RPMI7951 (cell line): ENCODE data around the gene EFCAB12. TPM values are rescaled to one million over a fixed set of nuclear protein-coding genes. Genes with fewer than 3 reads are reported as not detected.
A peak's percentile ranks its signal among the peaks of the same experiment; 100 is the strongest.

ENCODE experiments used
- DNase-seq: peaks from one replicate; pipeline ENCODE4 v3.0.0-alpha.2; 2012; ENCODE audit warnings: low read depth
- total RNA-seq: library from RNA; depleted of rRNA; stranded (reverse); fragments of >200 nt; shearing (Covaris generic); gene quantifications from 2 replicates; pipeline ENCODE4 v1.2.3, GENCODE V29; 2014; rRNA removed

Gene EFCAB12
- total RNA-seq, result 0.20 TPM in 1 of 2 replicates, not detected in the other

DNA sequence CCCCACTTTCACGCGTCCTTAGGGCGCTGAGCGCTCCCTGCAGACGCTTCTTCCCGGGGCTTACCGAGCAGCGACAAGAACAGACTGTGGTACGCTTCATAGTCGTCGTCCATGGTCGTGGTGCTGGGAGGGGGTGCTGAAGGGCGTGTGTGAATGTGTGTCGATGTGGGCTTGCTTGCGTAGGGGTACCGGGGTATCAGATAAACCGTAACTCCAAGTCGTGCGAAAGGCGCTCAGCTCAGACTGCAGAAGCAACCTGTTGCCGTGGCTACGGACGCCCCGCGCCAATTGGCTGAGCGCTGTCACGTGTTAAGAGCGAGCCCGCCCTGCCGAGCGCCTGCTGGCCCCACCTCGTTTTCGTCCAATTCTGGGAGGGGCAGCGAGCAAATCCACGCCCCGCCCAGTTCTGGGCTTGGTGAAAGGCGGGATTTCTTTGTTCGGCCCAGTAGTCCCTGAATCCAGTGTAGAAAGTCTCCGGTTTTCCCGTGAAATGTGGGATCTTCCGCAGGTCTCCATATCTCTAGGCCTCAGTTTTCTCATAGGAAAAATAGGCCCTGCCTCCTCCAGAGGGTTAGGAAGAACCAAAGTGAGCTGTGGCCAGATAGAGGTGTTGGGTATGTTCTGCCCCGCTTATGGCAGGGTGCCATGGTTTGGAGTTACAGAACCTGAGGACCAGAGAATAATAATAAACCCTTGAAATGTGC lies at the start of gene EFCAB12:
Gene EFCAB12, minus strand, starts transcription at position 261 of the 704 bp plus-strand sequence. Its CDS starts 148 bp downstream, at position 113.
- DNase-seq, result peak; percentile 91

DNA sequence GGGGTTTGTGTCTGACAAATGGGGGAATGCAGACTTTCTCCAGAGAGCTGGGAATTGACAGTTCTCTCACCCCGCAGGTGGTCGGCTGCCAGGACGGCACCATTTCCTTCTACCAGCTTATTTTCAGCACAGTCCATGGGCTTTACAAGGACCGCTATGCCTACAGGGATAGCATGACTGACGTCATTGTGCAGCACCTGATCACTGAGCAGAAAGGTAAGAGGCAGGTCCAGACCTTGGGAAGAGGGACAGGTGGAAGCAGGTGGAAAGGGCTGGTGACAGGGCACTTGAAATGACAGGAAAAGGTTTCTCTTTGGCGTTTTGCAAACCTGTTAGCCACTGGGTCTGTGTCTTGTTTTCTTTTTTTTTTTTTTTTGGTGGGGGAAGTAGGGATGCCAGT lies 48.1 kb upstream of the EFCAB12 start:
- no peak for DNase-seq

DNA sequence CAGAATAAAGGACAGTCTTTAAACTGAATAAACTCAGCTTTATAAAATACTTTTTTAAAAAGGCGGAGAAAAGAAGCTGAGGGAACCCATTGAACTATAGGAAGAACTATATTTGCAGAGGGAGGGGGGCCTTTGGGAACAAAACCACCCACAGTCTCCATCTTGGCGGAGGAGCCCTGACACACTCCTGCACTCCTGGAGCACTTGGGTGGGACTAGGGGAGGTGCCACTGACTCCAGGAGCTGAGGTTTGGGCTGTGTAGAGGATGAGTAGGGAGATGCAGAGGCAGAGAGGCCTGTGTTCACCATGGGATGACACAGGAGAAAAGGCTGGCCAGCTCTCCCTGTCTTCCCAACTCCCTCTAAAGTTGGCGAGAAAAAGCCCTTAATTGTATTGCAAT lies 47.4 kb upstream of the EFCAB12 start:
- DNase-seq, result no peak

GRCh38 chr3:129474984-129475804 lies 46.8 kb upstream of the EFCAB12 start:
- no peak for DNase-seq

GRCh38 chr3:129473769-129474152 lies 45.3 kb upstream of the EFCAB12 start:
- no peak for DNase-seq

- DNase-seq, result no peak
Measured at GRCh38 chr3:129473067-129473768, 44.8 kb upstream of the EFCAB12 start.

GRCh38 chr3:129470861-129471260 lies 42.4 kb upstream of the EFCAB12 start:
- DNase-seq, result no peak

DNA sequence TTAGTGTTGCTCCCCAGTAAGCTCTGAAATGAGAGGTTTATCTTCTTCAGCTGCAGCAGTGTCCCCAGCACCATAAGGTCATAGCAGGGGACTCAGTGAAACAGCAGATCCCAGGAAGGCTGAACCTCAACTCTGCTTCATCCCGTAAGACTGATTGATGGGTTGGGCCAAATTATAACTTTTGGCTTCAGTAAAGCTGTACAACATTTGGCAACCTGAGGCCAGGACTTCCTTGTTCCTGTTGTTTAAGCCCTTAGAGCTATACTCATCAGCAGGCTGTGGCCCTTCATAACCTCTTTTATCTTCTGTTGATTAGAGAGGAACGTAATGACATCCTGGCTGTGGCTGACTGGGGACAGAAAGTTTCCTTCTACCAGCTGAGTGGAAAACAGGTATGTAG lies 40.6 kb upstream of the EFCAB12 start:
- DNase-seq, result no peak

- no peak for DNase-seq
Measured at GRCh38 chr3:129467932-129468331, 39.5 kb upstream of the EFCAB12 start.

DNA sequence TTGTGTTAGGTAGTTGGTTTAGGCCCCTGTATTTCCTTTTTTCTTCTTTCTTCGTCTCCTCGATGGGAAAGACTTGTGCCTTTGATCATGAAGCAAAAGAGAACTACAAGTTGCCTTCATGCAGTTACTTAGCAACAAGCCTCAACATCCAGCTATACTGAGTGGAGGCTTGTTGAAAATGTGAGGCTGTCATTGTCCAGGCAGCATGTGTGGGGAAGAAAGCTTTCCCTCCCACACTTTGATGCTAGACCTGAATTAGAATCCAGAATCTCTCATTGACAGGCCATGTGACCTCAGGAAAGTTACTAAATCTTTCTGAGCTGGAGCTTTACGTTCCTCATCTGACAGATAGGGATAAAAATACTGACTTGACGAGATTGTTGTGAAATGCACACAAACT lies 35.3 kb upstream of the EFCAB12 start:
- no peak for DNase-seq

DNA sequence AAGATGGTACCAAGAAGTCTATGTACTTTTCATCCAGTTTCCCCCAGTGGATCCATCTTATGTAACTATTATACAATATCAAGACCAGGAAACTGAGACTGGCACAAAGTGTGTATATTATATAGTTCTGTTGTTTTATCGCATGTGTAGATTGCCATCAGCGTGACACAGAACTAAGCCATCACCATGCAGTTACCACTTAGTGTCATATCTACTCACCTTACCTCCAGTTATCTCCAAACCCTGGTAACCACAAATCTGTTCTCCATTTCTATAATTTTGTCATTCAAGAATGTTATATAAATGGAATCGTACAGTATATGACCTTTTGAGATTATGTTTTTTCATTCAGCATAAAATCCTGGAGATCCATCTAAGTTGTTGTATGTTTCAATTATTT lies 34.7 kb upstream of the EFCAB12 start:
- DNase-seq, result no peak

GRCh38 chr3:129462361-129462968 lies 34.0 kb upstream of the EFCAB12 start:
- no peak for DNase-seq

GRCh38 chr3:129461461-129462146 lies 33.2 kb upstream of the EFCAB12 start:
- DNase-seq, result peak; percentile 23

DNA sequence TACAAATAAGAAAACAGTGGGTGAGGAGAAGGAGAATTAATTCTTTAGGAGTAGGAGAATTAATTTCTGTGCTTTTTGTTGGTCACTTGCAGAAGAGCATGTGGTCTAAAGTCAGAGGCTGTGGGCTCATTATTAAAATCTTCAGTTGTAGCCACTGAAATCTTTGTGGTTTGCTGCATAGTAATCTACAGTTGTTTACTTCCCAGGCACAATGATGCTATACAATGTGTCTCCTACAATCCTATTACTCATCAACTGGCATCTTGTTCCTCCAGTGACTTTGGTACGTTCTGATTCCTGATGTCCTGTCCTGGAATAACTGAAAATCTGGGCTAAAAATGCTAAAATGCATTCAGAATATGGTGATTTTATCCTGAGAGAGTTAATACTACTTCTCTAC lies 32.6 kb upstream of the EFCAB12 start:
- peak; percentile 68 for DNase-seq

DNA sequence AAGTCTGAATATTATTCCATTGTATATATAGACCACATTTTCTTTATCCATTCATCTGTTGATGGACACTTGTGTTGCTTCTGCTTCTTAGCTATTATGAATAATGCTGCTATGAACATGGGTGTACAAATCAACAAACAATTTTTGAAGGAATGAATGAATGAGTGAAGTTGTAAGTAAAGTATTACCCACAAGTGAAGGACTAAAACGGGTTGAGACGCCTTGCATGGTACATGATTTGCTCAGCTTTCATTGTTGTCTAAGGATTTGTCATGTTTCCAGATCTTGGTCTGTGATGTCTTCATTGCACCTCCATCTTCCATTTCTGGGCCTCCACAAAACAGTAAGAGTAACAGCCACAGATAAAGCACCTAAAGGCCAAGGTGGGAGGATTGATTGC lies 32.1 kb upstream of the EFCAB12 start:
- no peak for DNase-seq

DNA sequence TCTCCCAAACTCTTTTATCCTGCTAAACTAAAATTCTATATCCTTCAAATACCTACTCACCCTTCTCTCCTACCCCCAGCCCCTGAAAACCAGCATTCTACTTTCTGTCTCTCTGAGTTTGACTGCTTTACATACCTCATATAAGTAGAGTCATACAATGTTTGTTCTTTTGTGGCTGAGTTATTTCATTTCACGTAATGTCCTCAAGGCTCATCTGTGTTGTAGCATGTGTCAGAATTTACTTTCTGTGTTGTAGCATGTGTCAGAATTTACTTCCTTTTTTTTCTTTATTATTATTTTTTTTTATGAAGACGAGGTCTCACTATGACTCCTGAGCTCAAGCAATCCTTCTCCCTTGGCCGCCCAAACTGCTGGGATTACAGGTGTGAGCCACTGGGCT lies 31.7 kb upstream of the EFCAB12 start:
- DNase-seq, result no peak

GRCh38 chr3:129453732-129454131 lies 25.3 kb upstream of the EFCAB12 start:
- no peak for DNase-seq

GRCh38 chr3:129449279-129450115 lies 21.1 kb upstream of the EFCAB12 start:
- DNase-seq, result no peak

- DNase-seq, result no peak
Measured at GRCh38 chr3:129448186-129448895, 19.9 kb upstream of the EFCAB12 start.

- DNase-seq, result no peak
Measured at GRCh38 chr3:129446926-129447325, 18.5 kb upstream of the EFCAB12 start.
